BE2C (cell line): ENCODE results near the gene MYH6.
A peak's percentile ranks its signal among the peaks of the same experiment; 100 is the strongest.

Experiments
- DNase-seq: peaks from one replicate; pipeline ENCODE4 v3.0.0-alpha.2; 2020
- H3K27me3 ChIP-seq: fragments of 250-450 bp; sonication (Bioruptor Pico); 2 replicates; pipeline ENCODE4 v1.5.1; 2020; ENCODE audit warnings: mild to moderate bottlenecking
- H3K36me3 ChIP-seq: fragments of 250-450 bp; sonication (Bioruptor Pico); 2 replicates; pipeline ENCODE4 v1.5.1; 2020; ENCODE audit warnings: mild to moderate bottlenecking
- H3K4me1 ChIP-seq: fragments of 250-450 bp; sonication (Bioruptor Pico); 2 replicates; pipeline ENCODE4 v1.5.1; 2020
- H3K4me3 ChIP-seq: 2 replicates; pipeline ENCODE4 v1.5.1; 2011; ENCODE audit warnings: low read depth, low read length
- H3K9me3 ChIP-seq: fragments of 250-450 bp; sonication (Bioruptor Pico); 2 replicates; pipeline ENCODE4 v1.5.1; 2020
- CTCF ChIP-seq: IDR thresholded peaks from 2 replicates; pipeline ENCODE4 v1.5.1; 2012; ENCODE audit warnings: mild to moderate bottlenecking, low read depth, low read length

Gene MYH6

GRCh38 chr14:23361763-23362162, 46.3 kb downstream of the MYH6 start:
- TF ChIP-seq CTCF = no peak
- no peak for DNase-seq
- no peak overlapping the region for H3K4me3 ChIP-seq
- H3K9me3 ChIP-seq = no peaks in the 10 kb centered on the region
- no peaks in the 10 kb centered on the region for H3K4me1 ChIP-seq
- H3K27me3 ChIP-seq = no peaks in the 10 kb centered on the region
- H3K36me3 ChIP-seq = no peaks in the 10 kb centered on the region

GRCh38 chr14:23361320-23361719, 46.8 kb downstream of the MYH6 start:
- no peak for DNase-seq
- no peaks in the 10 kb centered on the region for H3K9me3 ChIP-seq
- H3K36me3 ChIP-seq = no peaks in the 10 kb centered on the region
- H3K4me3 ChIP-seq = no peak overlapping the region
- H3K4me1 ChIP-seq = no peaks in the 10 kb centered on the region
- H3K27me3 ChIP-seq = no peaks in the 10 kb centered on the region
- no peak for TF ChIP-seq CTCF

GRCh38 chr14:23360496-23360895, 47.6 kb downstream of the MYH6 start:
- no peak for DNase-seq
- Histone ChIP-seq H3K36me3 (no peaks in the 10 kb centered on the region), H3K27me3 (no peaks in the 10 kb centered on the region), H3K9me3 (no peaks in the 10 kb centered on the region), H3K4me1 (no peaks in the 10 kb centered on the region), H3K4me3 (no peak overlapping the region)
- TF ChIP-seq CTCF = peak; percentile 15; the same call in 1 of the 2 replicates

- H3K9me3 ChIP-seq = no peaks in the 10 kb centered on the region
- H3K36me3 ChIP-seq = no peaks in the 10 kb centered on the region
- H3K27me3 ChIP-seq = no peaks in the 10 kb centered on the region
- no peak for TF ChIP-seq CTCF
- no peaks in the 10 kb centered on the region for H3K4me1 ChIP-seq
- H3K4me3 ChIP-seq = no peak overlapping the region
- no peak for DNase-seq
These were observed 48.2 kb downstream of the MYH6 start for GRCh38 chr14:23359722-23360447.

GRCh38 chr14:23359167-23359626, 48.9 kb downstream of the MYH6 start:
- Histone ChIP-seq H3K36me3 (no peaks in the 10 kb centered on the region), H3K9me3 (no peaks in the 10 kb centered on the region), H3K27me3 (no peaks in the 10 kb centered on the region), H3K4me1 (no peaks in the 10 kb centered on the region), H3K4me3 (no peak overlapping the region)
- DNase-seq = no peak
- no peak for TF ChIP-seq CTCF

GRCh38 chr14:23358553-23359166, 49.4 kb downstream of the MYH6 start:
- no peaks in the 10 kb centered on the region for H3K27me3 ChIP-seq
- DNase-seq = no peak
- no peaks in the 10 kb centered on the region for H3K4me1 ChIP-seq
- no peaks in the 10 kb centered on the region for H3K36me3 ChIP-seq
- no peak for TF ChIP-seq CTCF
- no peaks in the 10 kb centered on the region for H3K9me3 ChIP-seq
- no peak overlapping the region for H3K4me3 ChIP-seq
